Left ventricle myocardium superior (tissue), 1 donor: ENCODE results near the gene FAM234B. TPM values are rescaled to one million over a fixed set of nuclear protein-coding genes. Genes with fewer than 3 reads are reported as not detected.
A peak's percentile ranks its signal among the peaks of the same experiment; 100 is the strongest.

Experiments used
- ATAC-seq: fragments of 200-7000 bp; cut with Tn5 transposase; one replicate; pipeline ENCODE4 v1.9.1; 2020; ENCODE audit warnings: mild to moderate bottlenecking, moderate library complexity
- DNase-seq: peaks from one replicate; pipeline ENCODE4 v3.0.0-alpha.2; 2020
- intact Hi-C: fragments of 100-400 bp; cut with micrococcal nuclease; formaldehyde crosslinking; loops from one replicate; pipeline ENCODE4 v1.11.0; 2022
- total RNA-seq: library from RNA; stranded (reverse); fragmentation: NEBNext Ultra II Directional; extraction: Animal tissue kit (Norgen Biotek cat#: 25700); gene quantifications from one replicate; pipeline ENCODE4 v1.2.1, GENCODE V29; 2021
- donor health status: DM: no; HTN: yes; CAD: no; lungs with severe emphysema.

FAM234B gene
- total RNA-seq, 1 donor from 2014 or later, result 1.8 TPM

- DNase-seq (no peak), ATAC-seq (no peak)
- intact Hi-C loops, result loop anchor here (5.0 kb wide), 1 partner anchor 95 kb away; the partner anchor contains the start of gene EMP1
These were observed 57.7 kb downstream of the FAM234B start for GRCh38 chr12:13101821-13102375.

GRCh38 chr12:13102461-13103195 is 58.4 kb downstream of the FAM234B start:
- intact Hi-C loops, result loop anchor here (5.0 kb wide), 1 partner anchor 95 kb away; the partner anchor contains the start of gene EMP1
- no peak for ATAC-seq
- no peak for DNase-seq

- ATAC-seq (no peak), DNase-seq (no peak)
- intact Hi-C loops, result loop anchor here (5.0 kb wide), 1 partner anchor 94 kb away; the partner anchor contains the start of gene EMP1
These were observed 59.3 kb downstream of the FAM234B start, which contains the start of gene GSG1 for GRCh38 chr12:13103391-13104033. TSS of gene GSG1 (minus strand) at chr12:13103667. CDS start at chr12:13103512, 155 bp downstream.

GRCh38 chr12:13104409-13104808 is 60.2 kb downstream of the FAM234B start:
- ATAC-seq, result no peak
- no peak for DNase-seq
- intact Hi-C loops, result loop anchor here (5.0 kb wide), 1 partner anchor 93 kb away; the partner anchor contains the start of gene EMP1

GRCh38 chr12:13105781-13106180 is 61.6 kb downstream of the FAM234B start:
- DNase-seq (no peak), ATAC-seq (no peak)
- intact Hi-C loops, result no loop called here

- intact Hi-C loops, result no loop called here
- DNase-seq (no peak), ATAC-seq (no peak)
These were observed 62.5 kb downstream of the FAM234B start for GRCh38 chr12:13106666-13107065.

- DNase-seq, result no peak
- ATAC-seq, result no peak
- intact Hi-C loops, result no loop called here
These were observed 68.8 kb downstream of the FAM234B start for GRCh38 chr12:13112968-13113367.

- intact Hi-C loops, result no loop called here
These were observed 70.3 kb downstream of the FAM234B start for GRCh38 chr12:13114251-13115052.

GRCh38 chr12:13116259-13116658 is 72.1 kb downstream of the FAM234B start:
- ATAC-seq (peak; percentile 47), DNase-seq (peak; percentile 37)
- intact Hi-C loops, result no loop called here

More at GRCh38 chr12:13114251-13115052, 70.3 kb downstream of the FAM234B start:
- DNase-seq, result no peak
- ATAC-seq, result peak; percentile 28

GRCh38 chr12:13117029-13117428 is 72.8 kb downstream of the FAM234B start:
- intact Hi-C loops, result no loop called here

GRCh38 chr12:13119826-13120225 is 75.6 kb downstream of the FAM234B start:
- intact Hi-C loops, result no loop called here
- DNase-seq (no peak), ATAC-seq (no peak)

More at GRCh38 chr12:13117029-13117428, 72.8 kb downstream of the FAM234B start:
- DNase-seq (no peak), ATAC-seq (peak; percentile 52)

GRCh38 chr12:13120413-13120812 is 76.2 kb downstream of the FAM234B start:
- intact Hi-C loops, result no loop called here
- no peak for ATAC-seq
- no peak for DNase-seq

- intact Hi-C loops, result no loop called here
- DNase-seq (no peak), ATAC-seq (peak; percentile 73)
These were observed 77.4 kb downstream of the FAM234B start for GRCh38 chr12:13121568-13121967.

- intact Hi-C loops, result no loop called here
- ATAC-seq, result no peak
- no peak for DNase-seq
These were observed 80.7 kb downstream of the FAM234B start for GRCh38 chr12:13124656-13125505.

- DNase-seq (no peak), ATAC-seq (no peak)
- intact Hi-C loops, result no loop called here
These were observed 81.8 kb downstream of the FAM234B start for GRCh38 chr12:13125996-13126395.

- no peak for DNase-seq
- ATAC-seq, result no peak
- intact Hi-C loops, result no loop called here
These were observed 82.3 kb downstream of the FAM234B start for GRCh38 chr12:13126494-13126893.

- DNase-seq (no peak), ATAC-seq (no peak)
- intact Hi-C loops, result no loop called here
These were observed 83.3 kb downstream of the FAM234B start for GRCh38 chr12:13127444-13127843.

- intact Hi-C loops, result no loop called here
- ATAC-seq, result no peak
These were observed 84.2 kb downstream of the FAM234B start for GRCh38 chr12:13128291-13128965.

More at GRCh38 chr12:13128291-13128965, 84.2 kb downstream of the FAM234B start:
- no peak for DNase-seq
